Prostate gland (tissue), 2 donors: ENCODE measurements around the gene XPNPEP1.

ENCODE experiments used
- POLR2A ChIP-seq: fragments of 450-650 bp; IDR thresholded peaks from one replicate; pipeline ENCODE4 v1.6.1; 2016; ENCODE audit warnings: antibody characterized with exemption, mild to moderate bottlenecking
- TF ChIP-seq, protein P1 (sequence below), 4 experiments: fragments of 200-600 bp in 2 of 4; fragments of 450-650 bp in 2 of 4; sonication (generic) in 2 of 4; IDR thresholded peaks; 1 replicate in 3 of 4; 2 replicates in 1 of 4; pipeline ENCODE4 v1.5.1; 2016 to 2019; ENCODE audit warnings: antibody characterized with exemption in 4 of 4, mild to moderate bottlenecking in 2 of 4, moderate library complexity in 2 of 4

DNA sequence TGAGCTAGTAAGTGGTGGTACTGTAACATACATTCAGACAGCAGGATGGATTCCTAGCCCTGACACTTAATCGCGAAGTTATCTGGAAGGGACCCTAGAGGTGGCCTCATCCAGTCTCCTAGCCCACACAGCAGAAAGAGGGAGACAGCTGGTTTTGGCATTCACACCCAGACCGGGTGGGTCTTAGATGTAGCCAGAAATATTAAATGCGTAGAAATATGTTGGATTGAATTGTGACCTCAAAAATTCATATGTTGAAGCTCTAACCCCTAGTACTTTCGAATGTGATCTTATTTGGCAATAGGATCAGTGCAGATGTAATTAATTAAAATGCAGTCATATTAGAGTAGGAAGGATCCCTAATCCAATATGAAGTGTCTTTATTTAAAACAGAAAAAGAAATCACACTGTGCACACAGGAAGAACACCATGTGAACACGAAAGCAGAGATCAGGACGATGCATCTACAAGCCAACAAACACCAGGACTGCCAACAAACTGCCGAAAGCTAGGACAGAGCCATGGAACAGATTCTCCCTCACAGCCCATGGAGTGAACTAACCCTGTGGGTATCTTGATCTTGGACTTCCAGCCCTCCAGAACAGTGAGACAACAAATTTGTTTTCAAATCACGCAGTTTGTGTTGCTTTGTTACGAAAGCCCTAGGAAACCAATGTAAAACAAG is 2.9 kb upstream of the XPNPEP1 start:
- TF ChIP-seq, protein P1, sequence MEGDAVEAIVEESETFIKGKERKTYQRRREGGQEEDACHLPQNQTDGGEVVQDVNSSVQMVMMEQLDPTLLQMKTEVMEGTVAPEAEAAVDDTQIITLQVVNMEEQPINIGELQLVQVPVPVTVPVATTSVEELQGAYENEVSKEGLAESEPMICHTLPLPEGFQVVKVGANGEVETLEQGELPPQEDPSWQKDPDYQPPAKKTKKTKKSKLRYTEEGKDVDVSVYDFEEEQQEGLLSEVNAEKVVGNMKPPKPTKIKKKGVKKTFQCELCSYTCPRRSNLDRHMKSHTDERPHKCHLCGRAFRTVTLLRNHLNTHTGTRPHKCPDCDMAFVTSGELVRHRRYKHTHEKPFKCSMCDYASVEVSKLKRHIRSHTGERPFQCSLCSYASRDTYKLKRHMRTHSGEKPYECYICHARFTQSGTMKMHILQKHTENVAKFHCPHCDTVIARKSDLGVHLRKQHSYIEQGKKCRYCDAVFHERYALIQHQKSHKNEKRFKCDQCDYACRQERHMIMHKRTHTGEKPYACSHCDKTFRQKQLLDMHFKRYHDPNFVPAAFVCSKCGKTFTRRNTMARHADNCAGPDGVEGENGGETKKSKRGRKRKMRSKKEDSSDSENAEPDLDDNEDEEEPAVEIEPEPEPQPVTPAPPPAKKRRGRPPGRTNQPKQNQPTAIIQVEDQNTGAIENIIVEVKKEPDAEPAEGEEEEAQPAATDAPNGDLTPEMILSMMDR (IDR thresholded peaks at IDR 0.05), result no peak
- TF ChIP-seq POLR2A, result no peak
